GM19193 (cell line): ENCODE measurements around the gene PRUNE2.

Experiments
- POLR2A ChIP-seq: IDR thresholded peaks from 4 replicates; pipeline ENCODE4 v1.6.1; 2011; ENCODE audit not compliant: insufficient read depth, insufficient read length; ENCODE audit errors: extremely low read depth

Gene PRUNE2

DNA sequence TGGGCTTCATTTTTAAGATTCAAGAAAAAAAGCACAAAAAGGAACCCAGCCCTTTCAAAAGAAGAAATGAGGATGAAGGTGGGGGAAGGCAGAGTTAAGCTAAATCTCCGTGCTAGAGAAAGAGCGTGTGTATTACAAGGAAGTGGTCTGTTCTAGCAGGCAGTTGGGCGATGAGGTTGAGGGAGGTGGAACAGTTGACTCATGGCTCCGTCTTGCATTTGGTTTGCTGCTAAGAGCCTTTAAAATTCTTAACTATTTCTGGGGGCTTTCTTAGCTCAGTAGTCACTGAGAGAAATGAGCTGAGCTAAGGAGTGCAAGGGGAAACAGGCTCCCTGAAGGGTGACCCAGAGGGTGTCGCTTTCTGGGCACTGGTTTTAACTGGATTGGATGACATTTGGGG lies 329.6 kb downstream of the PRUNE2 start:
- no peak for TF ChIP-seq POLR2A

- no peak for TF ChIP-seq POLR2A
Measured at GRCh38 chr9:76575761-76576160, 330.2 kb downstream of the PRUNE2 start.

GRCh38 chr9:76573905-76574760 lies 331.8 kb downstream of the PRUNE2 start:
- no peak for TF ChIP-seq POLR2A

DNA sequence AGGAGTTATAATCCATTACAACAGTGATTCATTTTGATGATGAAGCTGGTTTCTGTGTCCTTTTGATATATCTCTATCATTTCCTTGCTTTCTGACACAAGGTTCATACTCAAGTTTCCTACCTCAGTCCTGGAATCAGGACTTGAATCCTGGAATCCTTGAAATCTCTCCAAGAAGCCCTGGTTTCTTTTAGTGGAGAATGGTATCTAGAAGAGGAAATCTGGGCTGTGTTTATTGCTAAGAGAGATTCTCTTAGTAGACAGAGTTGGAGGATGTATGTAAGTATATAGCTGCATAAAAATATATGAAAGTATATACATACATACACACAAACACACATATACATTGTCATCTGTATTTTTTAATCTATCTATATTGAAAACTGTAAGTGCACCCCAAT lies 332.5 kb downstream of the PRUNE2 start:
- TF ChIP-seq POLR2A: no peak

GRCh38 chr9:76572151-76572550 lies 333.8 kb downstream of the PRUNE2 start:
- no peak for TF ChIP-seq POLR2A

GRCh38 chr9:76571743-76572146 lies 334.2 kb downstream of the PRUNE2 start:
- TF ChIP-seq POLR2A: no peak

- no peak for TF ChIP-seq POLR2A
Measured at GRCh38 chr9:76571288-76571687, 334.6 kb downstream of the PRUNE2 start.

DNA sequence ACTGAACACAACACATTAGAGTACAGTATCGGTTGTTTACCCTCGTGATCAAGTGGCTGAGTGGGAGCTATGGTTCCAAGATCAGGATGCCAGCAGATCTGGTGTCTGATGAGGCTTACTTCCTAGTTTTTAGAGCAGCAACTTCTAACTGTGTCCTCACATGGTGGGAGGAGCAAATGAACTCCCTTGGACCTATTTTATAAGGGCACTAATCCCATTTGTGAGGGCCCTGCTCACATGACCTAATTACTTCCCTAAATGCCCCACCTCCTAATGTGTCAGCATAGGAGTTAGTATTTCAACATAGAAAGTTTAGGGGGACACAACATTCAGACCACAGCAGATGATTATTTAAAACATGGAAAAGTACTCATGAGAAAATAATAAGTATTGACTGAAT lies 335.1 kb downstream of the PRUNE2 start:
- TF ChIP-seq POLR2A: no peak

- TF ChIP-seq POLR2A: no peak
Measured at GRCh38 chr9:76567086-76567485, 338.8 kb downstream of the PRUNE2 start.

DNA sequence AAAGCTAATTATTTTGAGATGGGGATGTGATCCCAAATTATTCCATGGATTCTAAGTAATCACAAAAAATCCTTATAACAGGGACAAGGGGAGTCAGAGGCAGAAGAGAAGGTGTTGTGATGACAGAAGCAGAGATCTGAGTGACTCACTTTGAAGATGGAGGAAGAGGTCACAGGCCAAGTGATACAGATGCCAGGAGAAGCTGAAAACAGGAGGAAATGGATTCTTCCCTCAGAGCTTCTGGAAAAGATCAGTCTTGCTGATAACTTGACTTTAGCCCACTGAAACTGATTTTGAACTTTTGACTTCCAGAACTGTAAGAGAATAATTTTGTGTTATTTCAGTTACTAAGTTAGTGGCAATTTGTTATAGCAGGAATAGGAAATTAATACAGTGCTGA lies 341.6 kb downstream of the PRUNE2 start:
- TF ChIP-seq POLR2A: no peak

GRCh38 chr9:76562511-76562911 lies 343.4 kb downstream of the PRUNE2 start:
- no peak for TF ChIP-seq POLR2A

- TF ChIP-seq POLR2A: no peak
Measured at GRCh38 chr9:76561900-76562299, 344.0 kb downstream of the PRUNE2 start.
